HepG2 (cell line): ENCODE results near the gene PLPPR2. TPM values are rescaled to one million over a fixed set of nuclear protein-coding genes. Genes with fewer than 3 reads are reported as not detected.

Experiments used
- ARID5B ChIP-seq: IDR thresholded peaks from 2 replicates; pipeline ENCODE4 v1.4.0; 2020; ENCODE audit warnings: mild to moderate bottlenecking, missing genetic modification reagents
- CREM ChIP-seq, 2 experiments: sonication (generic) in 1 of 2; formaldehyde crosslinking in 1 of 2; IDR thresholded peaks; 2 replicates each; pipeline versions ENCODE4 v1.4.0 to v1.6.1; 2016 to 2020; ENCODE audit warnings: antibody characterized with exemption in 1 of 2, mild to moderate bottlenecking in 1 of 2, missing genetic modification reagents in 1 of 2
- GPN1 ChIP-seq: sonication (generic); formaldehyde crosslinking; IDR thresholded peaks from 2 replicates; pipeline ENCODE4 v1.5.1; 2020; ENCODE audit warnings: missing genetic modification reagents, borderline replicate concordance
- JUND ChIP-seq: sonication (generic); formaldehyde crosslinking; IDR thresholded peaks from 2 replicates; pipeline ENCODE4 v1.8.0; 2022; ENCODE audit warnings: mild to moderate bottlenecking, missing genetic modification reagents
- MBD4 ChIP-seq: IDR thresholded peaks from 2 replicates; pipeline ENCODE4 v1.6.1; 2012; ENCODE audit warnings: low read length, inconsistent platforms, borderline replicate concordance
- NBN ChIP-seq: fragments of 450-650 bp; conservative IDR thresholded peaks from 2 replicates; pipeline ENCODE4 v1.6.1; 2017
- NFATC3 ChIP-seq: sonication (generic); formaldehyde crosslinking; IDR thresholded peaks from 2 replicates; pipeline ENCODE4 v1.5.1; 2020; ENCODE audit warnings: mild to moderate bottlenecking, missing genetic modification reagents
- NRL ChIP-seq: sonication (generic); formaldehyde crosslinking; IDR thresholded peaks from 2 replicates; pipeline ENCODE4 v1.5.0; 2020; ENCODE audit warnings: missing genetic modification reagents, mild to moderate bottlenecking, moderate library complexity, borderline replicate concordance
- PCBP2 ChIP-seq: fragments of 200-400 bp; formaldehyde crosslinking; optimal IDR thresholded peaks from 2 replicates; pipeline ENCODE3; 2018; ENCODE audit warnings: low read length, low read depth; ENCODE audit not compliant: poor library complexity, severe bottlenecking
- PHF21A ChIP-seq: sonication (generic); formaldehyde crosslinking; IDR thresholded peaks from 2 replicates; pipeline ENCODE4 v1.5.0; 2020; ENCODE audit warnings: mild to moderate bottlenecking, missing genetic modification reagents
- PRMT3 ChIP-seq: sonication (generic); formaldehyde crosslinking; IDR thresholded peaks from 2 replicates; pipeline ENCODE4 v1.8.1; 2022; ENCODE audit warnings: low read depth, mild to moderate bottlenecking, moderate library complexity, missing genetic modification reagents, borderline replicate concordance
- PTBP1 ChIP-seq: fragments of 200-400 bp; formaldehyde crosslinking; IDR thresholded peaks from 2 replicates; pipeline ENCODE4 v1.6.1; 2018; ENCODE audit warnings: low read length, low read depth; ENCODE audit not compliant: poor library complexity, severe bottlenecking
- RBFOX2 ChIP-seq: fragments of 200-400 bp; formaldehyde crosslinking; IDR thresholded peaks from 2 replicates; pipeline ENCODE4 v1.6.1; 2017; ENCODE audit warnings: low read depth, mild to moderate bottlenecking, low read length
- RCOR2 ChIP-seq: IDR thresholded peaks from 2 replicates; pipeline ENCODE4 v1.6.1; 2016; ENCODE audit warnings: missing biosample characterization, missing genetic modification reagents
- RELA ChIP-seq: sonication (generic); formaldehyde crosslinking; IDR thresholded peaks from 2 replicates; pipeline ENCODE4 v1.4.0; 2020; ENCODE audit warnings: missing genetic modification reagents
- THAP9 ChIP-seq: sonication (generic); formaldehyde crosslinking; IDR thresholded peaks from 2 replicates; pipeline ENCODE4; 2020; ENCODE audit warnings: missing genetic modification reagents, mild to moderate bottlenecking, borderline replicate concordance
- ZBTB21 ChIP-seq: sonication (generic); formaldehyde crosslinking; IDR thresholded peaks from 2 replicates; pipeline ENCODE4 v1.4.0; 2020; ENCODE audit warnings: missing genetic modification reagents
- ZFP37 ChIP-seq: sonication (generic); formaldehyde crosslinking; IDR thresholded peaks from 2 replicates; pipeline ENCODE4 v1.4.0; 2020; ENCODE audit warnings: missing genetic modification reagents, borderline replicate concordance
- ZNF138 ChIP-seq: sonication (generic); formaldehyde crosslinking; IDR thresholded peaks from 2 replicates; pipeline ENCODE4 v1.5.0; 2020; ENCODE audit warnings: mild to moderate bottlenecking, low read depth, missing genetic modification reagents
- ZNF674 ChIP-seq: sonication (generic); formaldehyde crosslinking; IDR thresholded peaks from 2 replicates; pipeline ENCODE4 v1.5.0; 2020; ENCODE audit warnings: low read depth, mild to moderate bottlenecking, missing genetic modification reagents
- ZNF720 ChIP-seq: sonication (generic); formaldehyde crosslinking; IDR thresholded peaks from 2 replicates; pipeline ENCODE4 v1.4.0; 2020; ENCODE audit warnings: missing genetic modification reagents
- ZNF879 ChIP-seq: sonication (generic); formaldehyde crosslinking; IDR thresholded peaks from 2 replicates; pipeline ENCODE4 v1.8.1; 2023; ENCODE audit warnings: missing genetic modification reagents
- ZNF891 ChIP-seq: sonication (generic); formaldehyde crosslinking; IDR thresholded peaks from 2 replicates; pipeline ENCODE4 v1.5.0; 2020; ENCODE audit warnings: mild to moderate bottlenecking, missing genetic modification reagents
- polyA plus RNA-seq, 8 experiments: library from polyadenylated mRNA; depleted of rRNA in 3 of 8; stranded (reverse) in 7 of 8; unstranded in 1 of 8; fragments of >200 nt; fragmentation: Illumina TruSeq in 4 of 8; extraction: Trizol in 4 of 8; gene quantifications; 2 replicates each; pipeline versions ENCODE4 v1.2.1 to v1.2.3, GENCODE V29; 2011 to 2016; ENCODE audit warnings: low read depth in 4 of 8, missing spikeins in 1 of 8, mixed read lengths in 1 of 8; ENCODE audit not compliant: insufficient read depth in 1 of 8
- total RNA-seq, 5 experiments: library from RNA; depleted of rRNA; stranded (reverse); fragments of >200 nt; fragmentation: Illumina TruSeq; extraction: Trizol; gene quantifications; 2 replicates each; pipeline ENCODE4 v1.2.3, GENCODE V29; 2016; ENCODE audit warnings: low read depth in 1 of 5

PLPPR2 gene
- total and polyA plus RNA-seq, 2 of the 13 experiments (the other 11 are each of a cell fraction or from before 2014, with no cell fraction given): 1.5 to 2.1 TPM

GRCh38 chr19:11382898-11383705, 27.9 kb downstream of the PLPPR2 start (continued):
- TF ChIP-seq ZBTB21 (CRISPR knock-in tag) (no peak), ZNF138 (CRISPR knock-in tag) (no peak), PRMT3 (CRISPR knock-in tag) (no peak), RBFOX2 (no peak), NRL (CRISPR knock-in tag) (peak; percentile 40; the same call in 1 of the 2 replicates), GPN1 (CRISPR knock-in tag) (no peak), THAP9 (CRISPR knock-in tag) (no peak), PHF21A (CRISPR knock-in tag) (no peak), ZNF674 (CRISPR knock-in tag) (no peak), ZNF720 (CRISPR knock-in tag) (no peak), JUND (CRISPR knock-in tag) (no peak), RELA (0 out of 2 replicates have a peak, but pooled peaks have one; percentile 72), NFATC3 (no peak), MBD4 (no peak), ZNF879 (no peak), NBN (no peak), PTBP1 (no peak), PCBP2 (no peak), ZFP37 (CRISPR knock-in tag) (peak; percentile 28; the same call in 1 of the 2 replicates), RCOR2 (CRISPR knock-in tag) (peak; percentile 81; the same call in 1 of the 2 replicates), ZNF891 (CRISPR knock-in tag) (no peak; the same call in 1 of the 2 replicates), CREM (IDR thresholded peaks at IDR 0.05) (no peak; the same call in 1 of the 2 replicates), CREM (CRISPR knock-in tag; IDR thresholded peaks at IDR 0.05) (no peak), ARID5B (CRISPR knock-in tag) (no peak; the same call in 1 of the 2 replicates)
